KOPT-K1 (cell line): ENCODE data around the gene SYNE2.

Experiments
- H3K27ac ChIP-seq: fragments of 200-600 bp; sonication (generic); 2 replicates; pipeline ENCODE4 v1.5.1; 2016; ENCODE audit warnings: antibody characterized with exemption, mild to moderate bottlenecking, low read depth, low read length; ENCODE audit not compliant: poor library complexity, severe bottlenecking
- H3K36me3 ChIP-seq: fragments of 200-600 bp; sonication (generic); 2 replicates; pipeline ENCODE4 v1.5.1; 2017; ENCODE audit warnings: antibody characterized with exemption, mild to moderate bottlenecking, low read length, moderate library complexity; ENCODE audit not compliant: insufficient read depth
- H3K9me3 ChIP-seq: fragments of 200-600 bp; sonication (generic); 2 replicates; pipeline ENCODE4 v1.5.1; 2017; ENCODE audit warnings: antibody characterized with exemption, low read length, mild to moderate bottlenecking; ENCODE audit not compliant: insufficient read depth, poor library complexity, severe bottlenecking

SYNE2 gene

DNA sequence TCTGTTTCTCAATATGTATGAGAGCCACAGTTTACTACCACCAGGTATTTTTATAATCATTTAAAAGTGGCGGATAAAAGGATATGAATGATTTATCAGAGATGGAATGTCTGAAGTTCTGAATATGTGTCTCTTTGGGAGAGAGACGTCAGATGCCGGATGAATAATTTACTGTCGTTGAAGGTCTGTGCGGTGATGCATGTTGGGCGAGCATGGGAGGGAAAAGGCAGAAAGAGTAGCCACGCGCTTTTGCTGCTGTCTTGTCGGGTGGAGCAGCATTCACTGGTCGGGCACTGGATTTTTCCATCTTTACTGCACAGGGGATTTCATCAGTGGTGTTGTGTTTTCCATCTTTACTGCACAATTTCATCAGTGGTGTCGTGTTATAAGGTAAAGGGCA is 65.6 kb downstream of the SYNE2 start:
- peaks cover 5% of the 10 kb centered on the region; the same call in 1 of the 2 replicates for H3K36me3 ChIP-seq
- no peak overlapping the region for H3K27ac ChIP-seq
- H3K9me3 ChIP-seq = no peaks in the 10 kb centered on the region

DNA sequence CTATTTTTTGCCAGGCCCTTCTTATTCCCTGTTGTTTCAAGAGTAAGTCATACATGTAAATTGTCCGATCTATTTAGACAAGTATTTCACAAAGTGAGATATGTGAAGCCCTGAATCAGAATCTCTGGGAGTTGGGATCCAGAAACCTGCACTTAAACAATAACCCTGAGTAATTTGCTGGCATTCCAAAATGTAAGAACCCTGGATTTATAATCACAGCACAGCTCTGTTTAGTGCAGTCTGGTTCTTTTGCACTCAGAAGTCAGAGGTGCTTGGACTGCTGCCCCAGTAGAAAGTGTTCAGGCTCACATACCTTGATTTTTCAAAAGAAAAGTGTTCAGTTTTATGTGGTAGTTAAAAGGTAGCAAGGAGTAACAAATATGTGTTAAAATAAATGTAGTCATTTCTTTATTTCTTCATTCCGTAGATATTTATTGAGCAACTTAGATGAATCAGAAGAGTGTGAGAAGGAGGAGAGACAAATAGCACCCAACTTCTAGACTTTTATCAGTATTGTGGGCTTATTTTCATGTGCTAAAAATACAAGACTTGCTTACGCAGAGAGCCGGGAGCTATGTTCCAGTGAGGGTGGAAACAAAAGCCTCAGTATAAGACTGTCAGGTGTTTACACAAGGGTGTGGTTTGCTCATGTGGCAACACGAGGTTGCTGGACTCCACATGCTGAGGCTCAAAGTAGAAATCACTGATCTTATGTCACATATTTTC is 70.1 kb downstream of the SYNE2 start:
- peaks cover 12% of the 10 kb centered on the region; the same call in 1 of the 2 replicates for H3K36me3 ChIP-seq
- peaks cover 6% of the 10 kb centered on the region for H3K9me3 ChIP-seq
- no peak overlapping the region for H3K27ac ChIP-seq

DNA sequence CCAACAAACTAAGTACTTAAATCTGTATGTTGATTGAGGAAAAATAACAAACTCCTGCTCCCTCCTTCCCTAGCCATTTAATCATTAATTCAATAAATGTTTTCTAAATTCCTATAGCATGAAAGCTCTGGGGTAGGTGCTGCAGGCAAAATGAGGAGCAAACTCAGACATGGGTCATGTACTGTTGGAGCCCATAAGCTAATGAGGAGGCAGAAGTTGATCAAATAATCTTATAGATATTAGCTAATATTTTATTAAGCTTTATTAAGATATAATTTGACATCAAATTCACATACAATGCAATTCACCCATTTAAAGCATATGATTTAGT is 70.6 kb downstream of the SYNE2 start:
- Histone ChIP-seq H3K9me3 (peaks cover 6% of the 10 kb centered on the region), H3K36me3 (peaks cover 12% of the 10 kb centered on the region; the same call in 1 of the 2 replicates), H3K27ac (no peak overlapping the region)

DNA sequence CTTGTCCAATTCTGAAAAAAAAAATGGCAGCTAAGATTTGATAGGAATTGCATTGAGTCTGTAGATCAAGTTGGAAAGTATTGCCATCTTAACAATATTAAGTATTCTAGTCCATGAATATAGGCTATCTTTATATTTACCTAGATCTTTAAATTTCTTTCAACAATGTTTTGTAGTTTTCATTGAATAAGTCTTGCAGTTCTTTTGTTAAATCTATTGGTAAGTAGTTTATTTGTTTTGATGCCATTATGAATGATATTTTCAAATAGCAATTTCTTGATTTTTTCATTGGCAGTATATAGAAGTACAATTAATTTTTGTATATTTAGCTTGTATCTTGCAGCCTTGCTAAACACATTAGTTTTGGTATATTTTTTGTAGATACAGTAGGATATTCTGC is 71.6 kb downstream of the SYNE2 start:
- H3K36me3 ChIP-seq = peaks cover 12% of the 10 kb centered on the region; the same call in 1 of the 2 replicates
- H3K9me3 ChIP-seq = peaks cover 6% of the 10 kb centered on the region
- no peak overlapping the region for H3K27ac ChIP-seq

DNA sequence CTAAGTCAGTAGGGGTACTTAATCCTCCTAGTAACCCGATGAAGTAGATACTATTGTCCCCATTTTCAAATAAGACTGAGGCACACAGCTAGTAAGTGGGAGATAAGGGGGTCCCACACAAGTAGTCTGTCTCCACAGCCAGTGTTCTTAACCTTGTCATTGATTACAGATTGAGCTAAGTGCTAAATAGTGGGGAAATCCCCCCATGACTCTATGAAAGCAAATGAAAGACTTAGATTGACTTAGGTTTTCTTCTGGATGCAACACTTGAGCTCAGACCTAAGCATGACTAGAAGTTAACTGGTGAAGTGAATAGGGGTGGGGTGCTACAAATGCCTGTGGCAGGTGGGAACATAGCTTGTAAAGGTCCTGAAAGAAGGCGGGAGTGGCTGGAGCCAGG is 73.8 kb downstream of the SYNE2 start:
- peaks cover 6% of the 10 kb centered on the region for H3K9me3 ChIP-seq

DNA sequence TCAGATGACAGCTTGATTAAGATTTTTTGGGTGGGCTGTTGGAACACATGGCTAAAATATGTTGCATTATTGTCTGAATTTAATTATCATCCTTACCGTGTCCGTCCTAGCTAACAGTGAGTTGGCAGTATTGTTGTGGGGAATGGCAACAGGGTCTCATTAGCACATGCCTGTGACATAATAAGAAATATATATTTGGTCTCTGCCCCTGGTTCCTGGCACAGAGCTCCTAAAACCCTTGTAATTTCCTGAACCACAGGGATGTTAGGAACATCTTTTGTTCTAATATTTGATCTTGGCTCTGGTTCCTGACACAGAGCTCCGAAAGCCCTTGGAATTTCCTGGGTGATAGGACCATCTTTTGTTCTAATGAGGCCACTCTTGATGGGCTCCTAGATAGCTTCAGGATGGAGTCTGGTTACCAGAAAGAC is 76.0 kb downstream of the SYNE2 start:
- Histone ChIP-seq H3K36me3 (peaks cover 12% of the 10 kb centered on the region; the same call in 1 of the 2 replicates), H3K27ac (no peak overlapping the region), H3K9me3 (peaks cover 6% of the 10 kb centered on the region)

More for the DNA sequence above, 73.8 kb downstream of the SYNE2 start:
- Histone ChIP-seq H3K27ac (no peak overlapping the region), H3K36me3 (peaks cover 12% of the 10 kb centered on the region; the same call in 1 of the 2 replicates)

DNA sequence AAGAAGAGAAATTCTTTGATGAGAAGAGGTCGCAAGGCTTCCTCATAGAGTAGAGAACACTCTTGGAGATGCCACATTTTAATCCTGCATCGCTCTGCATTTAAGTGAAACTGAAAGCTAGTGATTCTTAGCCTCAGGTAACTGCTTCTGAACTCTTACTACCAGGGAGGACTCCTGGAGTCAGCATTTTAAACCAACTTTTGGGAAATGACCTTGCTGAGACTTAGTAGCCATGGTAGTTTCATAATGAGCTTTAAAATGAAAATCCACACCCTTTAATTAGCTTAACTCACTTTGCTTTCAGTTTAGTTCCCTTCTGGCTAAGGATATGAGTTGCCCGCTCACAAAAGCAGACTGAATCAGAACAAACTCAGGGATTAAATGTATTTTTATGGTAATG is 80.3 kb downstream of the SYNE2 start:
- Histone ChIP-seq H3K27ac (peak overlapping the region; percentile 42), H3K9me3 (no peaks in the 10 kb centered on the region)

DNA sequence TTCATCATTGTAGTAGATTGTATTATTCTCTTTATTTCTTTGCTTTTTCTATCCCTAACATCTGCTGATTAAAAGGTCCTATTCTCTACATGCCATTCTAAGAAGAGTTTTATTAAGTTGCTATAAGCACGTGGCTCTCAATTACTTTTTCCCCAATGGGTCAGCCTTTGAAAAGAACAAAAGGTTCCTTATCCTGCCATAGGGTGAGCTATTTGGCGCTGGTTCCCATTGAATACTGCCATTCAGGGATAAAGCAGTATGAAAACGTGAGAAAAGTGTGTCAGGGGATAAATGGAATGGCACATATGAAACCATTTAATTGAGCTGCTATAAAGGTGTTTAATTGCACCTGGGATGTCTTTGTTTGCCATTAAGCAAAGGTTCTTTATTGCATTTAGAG is 80.9 kb downstream of the SYNE2 start:
- no peaks in the 10 kb centered on the region for H3K36me3 ChIP-seq
- no peak overlapping the region for H3K27ac ChIP-seq
- H3K9me3 ChIP-seq = no peaks in the 10 kb centered on the region

More for the DNA sequence above, 80.3 kb downstream of the SYNE2 start:
- H3K36me3 ChIP-seq = no peaks in the 10 kb centered on the region

DNA sequence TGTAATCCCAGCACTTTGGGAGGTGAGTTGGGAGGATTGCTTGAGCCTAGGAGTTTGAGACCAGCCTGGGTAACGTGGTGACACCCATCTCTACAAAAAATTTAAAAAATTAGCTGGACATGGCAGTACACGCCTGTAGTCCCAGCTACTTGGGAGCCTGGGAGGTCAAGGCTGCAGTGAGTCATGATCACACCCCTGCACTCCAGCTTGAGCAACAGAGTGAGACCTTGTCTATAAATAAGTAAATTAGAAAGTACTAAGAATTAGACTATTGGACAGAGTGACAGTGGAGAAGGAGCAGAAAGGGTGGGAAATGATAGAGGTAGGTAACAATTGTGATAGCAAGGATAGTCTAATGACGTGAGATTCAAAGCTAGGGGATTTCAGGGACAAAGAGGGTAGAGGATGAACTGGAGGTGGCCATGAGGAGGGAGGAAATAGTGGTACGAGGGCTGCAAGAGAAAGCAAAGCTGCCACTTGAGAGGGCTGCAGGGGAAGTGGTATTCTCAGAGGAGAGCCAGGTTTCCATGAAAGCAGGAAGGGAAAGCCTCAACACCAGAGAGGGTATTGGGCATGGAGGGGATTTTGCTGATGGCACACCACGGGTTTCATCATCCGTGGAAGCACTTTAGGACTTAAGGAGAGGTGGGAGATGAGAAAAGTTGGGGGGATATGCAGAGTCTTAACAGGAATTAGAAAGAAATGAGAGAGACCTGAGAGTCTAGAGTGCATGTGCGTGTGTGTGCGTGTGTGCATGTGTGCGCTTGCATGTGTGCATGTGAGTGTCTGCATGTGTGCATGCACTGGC is 85.6 kb downstream of the SYNE2 start:
- Histone ChIP-seq H3K36me3 (peaks cover 16% of the 10 kb centered on the region), H3K27ac (peak overlapping the region; percentile 85), H3K9me3 (no peaks in the 10 kb centered on the region)

DNA sequence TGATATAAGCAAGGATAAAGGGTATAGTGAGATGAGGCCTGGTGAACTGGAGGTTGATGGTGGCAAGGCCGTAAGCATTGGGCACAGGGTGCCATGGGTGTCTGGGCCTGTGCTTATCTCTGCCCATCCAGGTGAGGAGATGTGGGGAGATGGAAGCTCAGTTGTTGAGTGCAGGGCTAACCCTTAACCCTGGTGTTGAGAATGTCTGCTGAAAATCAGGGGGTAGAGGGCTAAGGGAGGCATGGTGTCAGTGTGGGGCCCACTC is 86.1 kb downstream of the SYNE2 start:
- peaks cover 16% of the 10 kb centered on the region for H3K36me3 ChIP-seq
- no peaks in the 10 kb centered on the region for H3K9me3 ChIP-seq
- peak overlapping the region; percentile 85 for H3K27ac ChIP-seq

DNA sequence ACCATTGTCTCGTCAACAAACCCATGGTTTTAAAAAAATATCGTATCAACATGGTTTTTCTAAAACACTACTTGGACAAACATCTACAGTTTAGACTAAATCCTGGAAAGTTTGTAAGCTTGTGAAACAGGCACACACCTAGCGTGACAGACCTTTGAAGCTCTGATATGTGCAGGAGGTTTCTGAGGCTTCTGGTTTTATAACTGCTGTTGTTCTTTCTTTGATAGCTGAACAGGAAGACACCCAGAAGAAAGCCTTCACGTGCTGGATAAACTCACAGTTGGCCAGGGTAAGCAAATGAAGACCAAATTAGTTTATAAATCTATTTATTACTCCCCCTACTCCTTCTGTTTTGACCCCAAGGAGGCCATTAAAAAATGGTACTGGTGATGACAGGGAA is 87.6 kb downstream of the SYNE2 start:
- Histone ChIP-seq H3K9me3 (no peaks in the 10 kb centered on the region), H3K27ac (peak overlapping the region; percentile 85), H3K36me3 (peaks cover 19% of the 10 kb centered on the region)

DNA sequence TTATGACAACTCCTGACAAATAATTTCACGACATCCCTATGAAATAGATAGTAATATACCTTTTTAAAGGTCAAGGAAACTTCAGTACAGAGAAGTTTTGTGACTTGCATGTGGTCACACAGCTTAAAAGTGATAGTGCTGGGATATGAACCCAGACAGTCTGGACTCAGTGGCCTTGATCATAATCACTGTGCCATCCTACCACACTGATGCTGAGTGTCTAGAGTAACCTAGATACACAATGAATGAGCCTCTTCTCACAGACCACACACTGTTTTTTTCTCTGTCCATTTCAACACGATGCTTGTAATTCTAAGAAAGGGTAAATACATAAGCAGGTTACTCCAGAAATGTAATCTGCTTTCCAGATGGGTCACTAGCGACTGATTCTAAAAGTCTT is 88.2 kb downstream of the SYNE2 start:
- Histone ChIP-seq H3K27ac (peak overlapping the region; percentile 85), H3K9me3 (no peaks in the 10 kb centered on the region), H3K36me3 (peaks cover 25% of the 10 kb centered on the region)

DNA sequence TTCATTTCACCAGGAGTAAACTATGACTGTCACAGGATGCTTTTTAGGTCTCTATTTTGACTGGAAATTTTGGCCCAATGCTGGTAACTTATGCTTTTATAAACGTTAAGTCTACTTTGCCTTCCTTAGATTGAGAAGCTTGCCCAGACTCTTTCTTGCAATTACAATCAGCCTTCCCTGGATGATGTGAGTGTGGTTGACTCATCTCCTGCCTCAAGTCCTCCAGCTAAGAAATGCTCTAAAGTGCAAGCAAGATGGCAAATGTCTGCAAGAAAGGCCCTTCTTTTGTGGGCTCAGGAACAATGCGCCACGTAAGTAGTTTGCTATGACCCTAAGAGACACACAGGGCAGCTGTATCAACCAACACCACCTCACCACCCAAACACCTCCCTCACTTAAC is 96.9 kb downstream of the SYNE2 start:
- Histone ChIP-seq H3K36me3 (peaks cover 69% of the 10 kb centered on the region), H3K9me3 (no peaks in the 10 kb centered on the region), H3K27ac (no peak overlapping the region)

DNA sequence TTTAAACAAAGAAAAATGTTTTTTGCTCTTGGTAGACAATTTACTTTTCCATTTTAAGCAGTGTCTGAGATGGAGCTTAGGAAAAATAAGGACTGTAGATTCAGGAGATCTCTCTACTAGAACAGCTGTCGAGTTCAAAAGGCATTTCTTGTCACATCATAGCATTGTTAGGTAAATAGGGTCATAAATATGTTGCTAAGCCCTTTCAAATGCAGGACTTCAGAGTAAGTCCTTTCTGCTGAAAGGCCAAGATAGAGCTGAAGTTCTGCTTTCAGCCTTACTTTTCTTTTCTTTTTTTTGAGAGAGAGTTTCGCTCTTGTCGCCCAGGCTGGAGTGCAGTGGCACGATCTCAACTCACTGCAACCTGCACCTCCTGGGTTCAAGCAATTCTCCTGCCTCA is 98.2 kb downstream of the SYNE2 start:
- H3K9me3 ChIP-seq = no peaks in the 10 kb centered on the region
- peaks cover 68% of the 10 kb centered on the region for H3K36me3 ChIP-seq
- H3K27ac ChIP-seq = no peak overlapping the region

DNA sequence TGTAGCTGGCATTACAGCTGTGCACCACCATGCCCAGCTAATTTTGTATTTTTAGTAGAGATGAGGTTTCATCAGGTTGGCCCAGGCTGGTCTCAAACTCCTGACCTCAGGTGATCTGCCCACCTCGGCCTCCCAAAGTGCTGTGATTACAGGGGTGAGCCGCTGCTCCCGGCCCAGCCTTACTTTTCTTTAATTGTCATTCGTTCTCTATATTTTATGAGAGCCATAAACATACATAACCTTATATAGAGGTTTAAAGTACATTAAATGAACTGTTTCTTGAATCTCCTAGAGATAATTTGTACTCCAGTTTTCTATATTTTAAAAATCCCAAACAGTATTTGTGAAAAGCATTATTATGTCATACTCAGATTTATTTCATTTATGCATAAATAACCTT is 98.6 kb downstream of the SYNE2 start:
- H3K36me3 ChIP-seq = peaks cover 69% of the 10 kb centered on the region
- no peaks in the 10 kb centered on the region for H3K9me3 ChIP-seq
- H3K27ac ChIP-seq = no peak overlapping the region
